H9 (cell line): ENCODE results near the gene FDPS. TPM values are rescaled to one million over a fixed set of nuclear protein-coding genes. Genes with fewer than 3 reads are reported as not detected.

ENCODE experiments used
- DNase-seq: peaks from one replicate; pipeline ENCODE4 v3.0.0-alpha.2; 2017
- H2AFZ ChIP-seq: one replicate; pipeline ENCODE4 v1.6.1; 2013; ENCODE audit warnings: mild to moderate bottlenecking, low read length, control low read depth, moderate library complexity
- H2AK5ac ChIP-seq: 2 replicates; pipeline ENCODE4 v1.6.1; 2013; ENCODE audit warnings: low read length, control low read depth, mixed read lengths; ENCODE audit not compliant: insufficient read length
- H2BK120ac ChIP-seq: one replicate; pipeline ENCODE4 v1.6.1; 2013; ENCODE audit warnings: low read depth, mild to moderate bottlenecking, low read length, control low read depth, inconsistent platforms; ENCODE audit not compliant: poor library complexity, severe bottlenecking
- H2BK12ac ChIP-seq: 2 replicates; pipeline ENCODE4 v1.6.1; 2013; ENCODE audit warnings: low read length, control low read depth, mixed read lengths, low read depth; ENCODE audit not compliant: insufficient read length
- H2BK15ac ChIP-seq: 2 replicates; pipeline ENCODE4 v1.6.1; 2013; ENCODE audit warnings: low read depth, low read length, control low read depth
- H2BK20ac ChIP-seq: one replicate; pipeline ENCODE4 v1.6.1; 2013; ENCODE audit warnings: low read depth, mild to moderate bottlenecking, low read length, control low read depth, inconsistent platforms; ENCODE audit not compliant: poor library complexity, severe bottlenecking
- H2BK5ac ChIP-seq: 2 replicates; pipeline ENCODE4 v1.6.1; 2013; ENCODE audit warnings: low read length, control low read depth, mixed read lengths; ENCODE audit not compliant: insufficient read length
- H3K14ac ChIP-seq: 2 replicates; pipeline ENCODE4 v1.6.1; 2013; ENCODE audit warnings: low read length, control low read depth; ENCODE audit not compliant: insufficient read depth
- H3K18ac ChIP-seq: 2 replicates; pipeline ENCODE4 v1.6.1; 2013; ENCODE audit warnings: low read depth, mild to moderate bottlenecking, mixed read lengths, low read length, control low read depth; ENCODE audit not compliant: insufficient read length
- H3K23ac ChIP-seq: 2 replicates; pipeline ENCODE4 v1.6.1; 2013; ENCODE audit warnings: low read length, control low read depth, mixed read lengths, low read depth; ENCODE audit not compliant: insufficient read length
- H3K23me2 ChIP-seq: 2 replicates; pipeline ENCODE4 v1.6.1; 2013; ENCODE audit warnings: low read depth, mild to moderate bottlenecking, mixed read lengths, low read length, control low read depth; ENCODE audit not compliant: insufficient read length, poor library complexity, severe bottlenecking
- H3K27ac ChIP-seq: 2 replicates; pipeline ENCODE4 v1.5.1; 2013; ENCODE audit warnings: low read length, control low read depth, mixed read lengths, low read depth; ENCODE audit not compliant: insufficient read length
- H3K27me3 ChIP-seq: 2 replicates; pipeline ENCODE4 v1.6.1; 2013; ENCODE audit warnings: low read length, control low read depth, inconsistent platforms; ENCODE audit not compliant: insufficient read depth
- H3K4ac ChIP-seq: 2 replicates; pipeline ENCODE4 v1.6.1; 2013; ENCODE audit warnings: low read depth, mild to moderate bottlenecking, control low read depth, inconsistent platforms, low read length, moderate library complexity
- H3K4me1 ChIP-seq: 2 replicates; pipeline ENCODE4 v1.6.1; 2013; ENCODE audit warnings: low read length, control low read depth, inconsistent platforms; ENCODE audit not compliant: insufficient read depth
- H3K4me2 ChIP-seq: 2 replicates; pipeline ENCODE4 v1.6.1; 2013; ENCODE audit warnings: low read length, control low read depth, mixed read lengths; ENCODE audit not compliant: insufficient read length, insufficient read depth
- H3K56ac ChIP-seq: 2 replicates; pipeline ENCODE4 v1.6.1; 2013; ENCODE audit warnings: low read depth, mild to moderate bottlenecking, mixed read lengths, low read length, control low read depth; ENCODE audit not compliant: insufficient read length
- H3K79me1 ChIP-seq: 2 replicates; pipeline ENCODE4 v1.6.1; 2013; ENCODE audit warnings: low read depth, mild to moderate bottlenecking, moderate library complexity, low read length, control low read depth, inconsistent platforms; ENCODE audit not compliant: insufficient read depth, poor library complexity, severe bottlenecking
- H3K79me2 ChIP-seq: 2 replicates; pipeline ENCODE4 v1.6.1; 2013; ENCODE audit warnings: low read length, control low read depth, inconsistent platforms; ENCODE audit not compliant: insufficient read depth
- H3K9ac ChIP-seq: 2 replicates; pipeline ENCODE4 v1.6.1; 2013; ENCODE audit warnings: low read length, control low read depth, mixed read lengths; ENCODE audit not compliant: insufficient read length; ENCODE audit errors: extremely low read depth
- H3K9me3 ChIP-seq: one replicate; pipeline ENCODE4 v1.6.1; 2013; ENCODE audit warnings: low read depth, low read length, inconsistent platforms; ENCODE audit not compliant: control insufficient read depth
- H3T11ph ChIP-seq: one replicate; pipeline ENCODE4 v1.6.1; 2013; ENCODE audit warnings: mild to moderate bottlenecking, low read length, control low read depth, inconsistent platforms
- H4K20me1 ChIP-seq: one replicate; pipeline ENCODE4 v1.6.1; 2013; ENCODE audit not compliant: control insufficient read depth, insufficient read length, insufficient read depth
- H4K5ac ChIP-seq: 2 replicates; pipeline ENCODE4 v1.6.1; 2013; ENCODE audit warnings: low read depth, mild to moderate bottlenecking, mixed read lengths, low read length, control low read depth; ENCODE audit not compliant: insufficient read length
- H4K8ac ChIP-seq: replicated peaks from 2 replicates; pipeline ENCODE4 v1.6.1; 2013; ENCODE audit warnings: low read length, control low read depth, mixed read lengths, low read depth; ENCODE audit not compliant: insufficient read length
- H4K91ac ChIP-seq: 2 replicates; pipeline ENCODE4 v1.6.1; 2013; ENCODE audit warnings: low read depth, mild to moderate bottlenecking, moderate library complexity, mixed read lengths, low read length, control low read depth; ENCODE audit not compliant: insufficient read length
- H3K27ac Mint-ChIP-seq, 3 experiments: 2 replicates in 2 of 3; 3 replicates in 1 of 3; pipeline ENCODE4 v1.8.0; 2020 to 2021; ENCODE audit warnings: mixed read lengths in 3 of 3, mild to moderate bottlenecking in 1 of 3, moderate library complexity in 1 of 3
- H3K27me3 Mint-ChIP-seq: 2 replicates; pipeline ENCODE4 v1.8.0; 2021; ENCODE audit warnings: low read depth, mild to moderate bottlenecking, moderate library complexity, mixed read lengths
- H3K36me3 Mint-ChIP-seq, 3 experiments: 2 replicates in 2 of 3; 3 replicates in 1 of 3; pipeline ENCODE4 v1.8.0; 2020 to 2021; ENCODE audit warnings: low read depth in 3 of 3, mixed read lengths in 3 of 3; ENCODE audit not compliant: insufficient read depth in 1 of 3
- H3K4me1 Mint-ChIP-seq, 2 experiments: 2 replicates each; pipeline ENCODE4 v1.8.0; 2020; ENCODE audit warnings: mixed read lengths in 2 of 2
- H3K4me3 Mint-ChIP-seq, 2 experiments: 2 replicates in 1 of 2; 3 replicates in 1 of 2; pipeline ENCODE4 v1.8.0; 2020 to 2021; ENCODE audit warnings: mild to moderate bottlenecking in 2 of 2, mixed read lengths in 2 of 2, moderate library complexity in 1 of 2
- H3K9me3 Mint-ChIP-seq, 2 experiments: 2 replicates in 1 of 2; 3 replicates in 1 of 2; pipeline ENCODE4 v1.8.0; 2020; ENCODE audit warnings: mild to moderate bottlenecking in 2 of 2, mixed read lengths in 2 of 2, moderate library complexity in 1 of 2
- WGBS: extraction: QIAGEN DNeasy Blood & Tissue Kit; methylation state at CpG from one replicate; pipeline ENCODE4 v1.1.7; 2013; ENCODE audit warnings: missing lambda C conversion rate, low lambda C conversion rate, mixed read lengths; ENCODE audit not compliant: insufficient read length; ENCODE audit errors: extremely low coverage; 5-methylcytosine and 5-hydroxymethylcytosine counted together
- total RNA-seq: library from RNA; stranded (reverse); gene quantifications from 2 replicates; pipeline ENCODE4 v1.2.1, GENCODE V29; 2021
- TF ChIP-seq, protein P1 (sequence below): fragments of 200-600 bp; sonication (generic); conservative IDR thresholded peaks from 3 replicates; pipeline ENCODE4 v1.8.0; 2021; ENCODE audit warnings: antibody characterized with exemption, mild to moderate bottlenecking

FDPS gene
- total RNA-seq, 1 experiment from 2014 or later, result 273 TPM

DNA sequence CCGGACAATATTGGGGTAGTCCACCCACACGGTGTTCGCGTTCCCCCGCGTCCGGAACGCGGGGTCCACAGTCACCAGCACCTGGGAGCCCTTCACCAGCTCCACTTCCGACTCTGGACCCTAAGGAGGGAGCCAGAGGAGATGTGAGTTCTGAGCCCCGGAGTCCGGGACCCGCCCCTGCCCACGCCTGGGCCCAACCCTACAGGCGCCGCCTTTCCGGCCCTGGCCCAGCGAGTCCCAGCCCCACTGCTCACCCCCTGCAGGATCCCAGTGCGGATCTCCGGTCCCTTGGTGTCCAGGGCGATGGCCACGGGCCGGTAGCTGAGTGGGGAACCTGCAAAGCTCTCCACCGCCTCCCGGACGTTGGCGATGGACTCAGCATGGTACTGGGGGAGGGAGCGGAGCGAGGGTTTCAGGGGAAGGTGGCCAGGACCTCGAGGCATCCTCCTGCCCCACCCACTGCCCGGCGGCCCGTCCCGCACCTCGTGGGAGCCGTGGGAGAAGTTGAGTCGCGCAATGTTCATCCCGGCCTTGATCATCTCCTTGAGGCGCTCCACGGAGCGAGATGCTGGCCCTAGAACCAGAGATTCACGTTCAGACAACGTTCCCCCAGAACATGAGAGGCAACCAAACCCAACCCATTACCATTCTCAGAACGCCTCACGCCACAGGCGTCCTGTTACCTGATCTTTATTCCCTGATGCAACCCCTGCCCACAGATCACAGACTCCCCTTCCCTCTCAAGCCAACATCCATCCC, 13.3 kb upstream of the FDPS start:
- H4K20me1 ChIP-seq, result no peaks in the 10 kb centered on the region

More for the DNA sequence above, 13.3 kb upstream of the FDPS start:
- Mint-ChIP-seq H3K9me3 (no peaks in the 10 kb centered on the region; a peak in 1 of 5 replicates), H3K4me3 (peak overlapping the region; percentile 17 to 74; a peak in 4 of 5 replicates), H3K4me1 (peaks cover 12 to 23% of the 10 kb centered on the region in 2 experiments), H3K27ac (no peak overlapping the region), H3K27me3 (peaks cover 18% of the 10 kb centered on the region), H3K36me3 (no peaks in the 10 kb centered on the region)
- H3K14ac ChIP-seq, result 0 out of 2 replicates have a peak overlapping the region, but pooled peaks have one; percentile 26
- peak overlapping the region; percentile 72 for H3K18ac ChIP-seq
- H3K23ac ChIP-seq, result no peak overlapping the region
- H4K5ac ChIP-seq, result no peak overlapping the region
- no peak overlapping the region for H3K9ac ChIP-seq
- no peak overlapping the region for H2AK5ac ChIP-seq
- H3K79me2 ChIP-seq, result no peaks in the 10 kb centered on the region
- no peak overlapping the region for H2BK15ac ChIP-seq
- DNase-seq, result peak; percentile 68
- H2BK120ac ChIP-seq, result no peak overlapping the region
- TF ChIP-seq, protein P1, sequence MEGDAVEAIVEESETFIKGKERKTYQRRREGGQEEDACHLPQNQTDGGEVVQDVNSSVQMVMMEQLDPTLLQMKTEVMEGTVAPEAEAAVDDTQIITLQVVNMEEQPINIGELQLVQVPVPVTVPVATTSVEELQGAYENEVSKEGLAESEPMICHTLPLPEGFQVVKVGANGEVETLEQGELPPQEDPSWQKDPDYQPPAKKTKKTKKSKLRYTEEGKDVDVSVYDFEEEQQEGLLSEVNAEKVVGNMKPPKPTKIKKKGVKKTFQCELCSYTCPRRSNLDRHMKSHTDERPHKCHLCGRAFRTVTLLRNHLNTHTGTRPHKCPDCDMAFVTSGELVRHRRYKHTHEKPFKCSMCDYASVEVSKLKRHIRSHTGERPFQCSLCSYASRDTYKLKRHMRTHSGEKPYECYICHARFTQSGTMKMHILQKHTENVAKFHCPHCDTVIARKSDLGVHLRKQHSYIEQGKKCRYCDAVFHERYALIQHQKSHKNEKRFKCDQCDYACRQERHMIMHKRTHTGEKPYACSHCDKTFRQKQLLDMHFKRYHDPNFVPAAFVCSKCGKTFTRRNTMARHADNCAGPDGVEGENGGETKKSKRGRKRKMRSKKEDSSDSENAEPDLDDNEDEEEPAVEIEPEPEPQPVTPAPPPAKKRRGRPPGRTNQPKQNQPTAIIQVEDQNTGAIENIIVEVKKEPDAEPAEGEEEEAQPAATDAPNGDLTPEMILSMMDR, result no peak
- no peaks in the 10 kb centered on the region; the same call in 1 of the 2 replicates for H3K4me1 ChIP-seq
- WGBS, result no CpG with 5 or more reads among the region's 47 CpGs
- H3K27ac ChIP-seq, result no peak overlapping the region
- H2BK5ac ChIP-seq, result no peak overlapping the region
- no peak overlapping the region for H3T11ph ChIP-seq
- H2BK20ac ChIP-seq, result no peak overlapping the region
- no peaks in the 10 kb centered on the region; the same call in 1 of the 2 replicates for H3K27me3 ChIP-seq
- peak overlapping the region; percentile 67 for H3K4me2 ChIP-seq
- no peak overlapping the region for H2AFZ ChIP-seq
- H2BK12ac ChIP-seq, result no peak overlapping the region
- H3K23me2 ChIP-seq, result peaks cover 12% of the 10 kb centered on the region
- H3K56ac ChIP-seq, result no peak overlapping the region
- no peaks in the 10 kb centered on the region for H3K79me1 ChIP-seq
- no peak overlapping the region for H3K4ac ChIP-seq
- no peak overlapping the region for H4K91ac ChIP-seq
- no peaks in the 10 kb centered on the region for H3K9me3 ChIP-seq
- no peak overlapping the region for H4K8ac ChIP-seq
